ELF-1 (cell line): ENCODE measurements around the gene PLCD4.
A peak's percentile ranks its signal among the peaks of the same experiment; 100 is the strongest.

Experiments used
- DNase-seq: peaks from one replicate; pipeline ENCODE4 v3.0.0-alpha.2; 2016; ENCODE audit warnings: low read depth, low spot score

Gene PLCD4

GRCh38 chr2:218607436-218608115 is at the start of gene PLCD4:
Gene PLCD4, plus strand, starts transcription at chr2:218607899. Its CDS starts 7,841 bp downstream, at chr2:218615740.
- DNase-seq = peak; percentile 90

GRCh38 chr2:218557941-218558340 is 49.8 kb upstream of the PLCD4 start:
- DNase-seq = no peak

- DNase-seq = no peak
These were observed 48.7 kb upstream of the PLCD4 start for GRCh38 chr2:218558986-218559385.

- no peak for DNase-seq
These were observed 43.6 kb upstream of the PLCD4 start for GRCh38 chr2:218564056-218564455.

- no peak for DNase-seq
These were observed 41.4 kb upstream of the PLCD4 start for GRCh38 chr2:218566296-218566695.

GRCh38 chr2:218567797-218568189 is 39.9 kb upstream of the PLCD4 start:
- no peak for DNase-seq

GRCh38 chr2:218568190-218569037 is 39.3 kb upstream of the PLCD4 start, which contains the start of the genes CNOT9 and USP37:
Gene CNOT9, plus strand, starts transcription at chr2:218568839. Its CDS starts 116 bp downstream, at chr2:218568955.
Gene USP37, minus strand, starts transcription at chr2:218568351. Its CDS starts 9,698 bp downstream, at chr2:218558653.
- DNase-seq = peak; percentile 99

- peak; percentile 78 for DNase-seq
These were observed 38.7 kb upstream of the PLCD4 start for GRCh38 chr2:218569038-218569431.

GRCh38 chr2:218569661-218570500 is 37.8 kb upstream of the PLCD4 start:
- DNase-seq = peak; percentile 24

GRCh38 chr2:218570850-218571249 is 36.8 kb upstream of the PLCD4 start:
- DNase-seq = no peak

GRCh38 chr2:218576854-218577253 is 30.8 kb upstream of the PLCD4 start:
- no peak for DNase-seq

- no peak for DNase-seq
These were observed 30.0 kb upstream of the PLCD4 start for GRCh38 chr2:218577482-218578220.

GRCh38 chr2:218578272-218578877 is 29.3 kb upstream of the PLCD4 start:
- no peak for DNase-seq

GRCh38 chr2:218582076-218582475 is 25.6 kb upstream of the PLCD4 start:
- no peak for DNase-seq

- DNase-seq = no peak
These were observed 23.5 kb upstream of the PLCD4 start for GRCh38 chr2:218583983-218584850.

GRCh38 chr2:218585541-218585940 is 22.2 kb upstream of the PLCD4 start:
- DNase-seq = no peak

GRCh38 chr2:218605432-218605831 is 2.3 kb upstream of the PLCD4 start:
- DNase-seq = no peak

GRCh38 chr2:218615868-218616315 is 8.2 kb downstream of the PLCD4 start:
- no peak for DNase-seq

GRCh38 chr2:218618102-218618860 is 10.6 kb downstream of the PLCD4 start:
- peak; percentile 18 for DNase-seq
